ENCODE measurements around the gene ERMAP.

The ERMAP gene, protein sequence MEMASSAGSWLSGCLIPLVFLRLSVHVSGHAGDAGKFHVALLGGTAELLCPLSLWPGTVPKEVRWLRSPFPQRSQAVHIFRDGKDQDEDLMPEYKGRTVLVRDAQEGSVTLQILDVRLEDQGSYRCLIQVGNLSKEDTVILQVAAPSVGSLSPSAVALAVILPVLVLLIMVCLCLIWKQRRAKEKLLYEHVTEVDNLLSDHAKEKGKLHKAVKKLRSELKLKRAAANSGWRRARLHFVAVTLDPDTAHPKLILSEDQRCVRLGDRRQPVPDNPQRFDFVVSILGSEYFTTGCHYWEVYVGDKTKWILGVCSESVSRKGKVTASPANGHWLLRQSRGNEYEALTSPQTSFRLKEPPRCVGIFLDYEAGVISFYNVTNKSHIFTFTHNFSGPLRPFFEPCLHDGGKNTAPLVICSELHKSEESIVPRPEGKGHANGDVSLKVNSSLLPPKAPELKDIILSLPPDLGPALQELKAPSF

GRCh38 chr1:42816585-42817439, at the start of gene ERMAP, which contains the start of gene SVBP:
Gene ERMAP, plus strand, starts transcription at chr1:42817122. Its CDS starts 13,327 bp downstream, at chr1:42830449.
Gene SVBP, minus strand, starts transcription at chr1:42817397. Its CDS starts 853 bp downstream, at chr1:42816544.
- peak; percentile 74 for DNase-seq (ENCODE audit: low read depth)

DNA sequence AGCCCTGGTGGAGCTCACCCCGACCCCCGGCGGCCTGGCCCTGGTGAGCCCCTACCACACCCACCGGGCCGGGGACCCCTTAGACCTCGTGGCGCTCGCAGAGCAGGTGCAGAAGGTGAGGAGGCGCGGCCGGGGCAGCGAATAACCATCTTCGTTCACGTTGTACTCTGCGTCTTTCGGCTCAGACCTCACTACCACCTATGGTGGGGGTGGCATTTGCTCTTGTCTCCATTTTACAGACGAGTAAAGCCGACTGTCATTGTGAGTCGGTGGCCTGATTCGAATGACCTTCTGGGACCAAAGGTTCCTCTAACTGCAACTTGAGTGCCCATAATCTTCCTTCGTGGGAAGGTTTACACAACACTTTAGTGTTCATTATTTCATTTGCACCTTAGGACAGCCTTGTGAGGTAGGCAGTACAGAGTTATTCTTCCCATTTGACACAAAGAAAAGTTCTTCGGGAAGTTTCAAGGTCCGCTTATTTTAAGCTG, 49.4 kb upstream of the ERMAP start:
- DNase-seq (ENCODE audit: low read depth), result no peak

- DNase-seq (ENCODE audit: low read depth), result no peak
Measured at GRCh38 chr1:42768172-42768571, 48.8 kb upstream of the ERMAP start.

DNA sequence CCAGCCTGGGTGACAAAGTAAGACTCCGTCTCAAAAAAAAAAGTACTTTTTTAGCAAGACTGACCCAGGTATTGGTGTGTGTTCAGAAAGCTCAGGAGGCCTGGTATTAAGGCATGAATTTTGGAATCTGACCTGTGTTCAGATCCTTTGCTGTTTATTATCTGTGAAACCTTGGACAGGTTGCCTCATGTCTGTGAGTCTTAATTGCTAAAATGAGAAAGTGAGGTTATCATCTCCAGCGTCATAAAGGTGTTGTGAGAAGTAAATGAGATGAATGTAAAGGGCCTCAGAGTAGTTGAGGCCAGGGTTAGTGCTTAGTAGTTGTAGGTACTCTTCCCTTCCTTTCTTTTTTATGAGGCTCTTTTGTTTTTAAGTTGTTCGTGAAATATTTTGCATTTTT, 47.1 kb upstream of the ERMAP start:
- no peak for DNase-seq (ENCODE audit: low read depth)

- no peak for DNase-seq (ENCODE audit: low read depth)
Measured at GRCh38 chr1:42773420-42773819, 43.5 kb upstream of the ERMAP start.

- DNase-seq (ENCODE audit: low read depth), result no peak
Measured at GRCh38 chr1:42774928-42775526, 41.9 kb upstream of the ERMAP start.

- no peak for DNase-seq (ENCODE audit: low read depth)
Measured at GRCh38 chr1:42776502-42776901, 40.4 kb upstream of the ERMAP start.

- peak; percentile 24 for DNase-seq (ENCODE audit: low read depth)
Measured at GRCh38 chr1:42777852-42778251, 39.1 kb upstream of the ERMAP start.

GRCh38 chr1:42779725-42780124, 37.2 kb upstream of the ERMAP start:
- DNase-seq (ENCODE audit: low read depth), result no peak

GRCh38 chr1:42780176-42780575, 36.7 kb upstream of the ERMAP start:
- no peak for DNase-seq (ENCODE audit: low read depth)

- no peak for DNase-seq (ENCODE audit: low read depth)
Measured at GRCh38 chr1:42783092-42783491, 33.8 kb upstream of the ERMAP start.

GRCh38 chr1:42784547-42784945, 32.4 kb upstream of the ERMAP start:
- no peak for DNase-seq (ENCODE audit: low read depth)

GRCh38 chr1:42784946-42785693, 31.8 kb upstream of the ERMAP start, which contains the start of gene TMEM269:
Gene TMEM269, plus strand, starts transcription at chr1:42784991. Its CDS starts 4,903 bp downstream, at chr1:42789894.
- DNase-seq (ENCODE audit: low read depth), result no peak

GRCh38 chr1:42786097-42786496, 30.8 kb upstream of the ERMAP start:
- DNase-seq (ENCODE audit: low read depth), result no peak

DNA sequence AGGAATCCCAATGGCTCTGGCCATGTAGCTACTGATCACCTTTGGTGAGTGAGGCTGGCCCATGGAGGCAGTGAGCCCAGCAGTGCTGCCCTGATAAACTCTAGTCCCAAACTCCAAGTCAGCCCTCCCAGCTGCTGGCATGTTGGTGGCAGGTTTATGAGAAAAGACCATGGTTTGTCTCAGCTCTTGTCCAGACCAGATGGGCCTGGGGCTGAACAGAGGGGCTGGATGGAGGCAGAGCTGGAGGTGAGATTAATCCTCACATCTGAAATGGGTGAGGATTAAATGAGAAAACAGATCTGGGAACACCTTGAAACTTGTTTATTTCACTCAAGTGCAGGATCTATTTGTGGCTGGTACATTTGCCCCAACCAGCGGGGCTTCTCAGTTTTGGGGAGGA, 28.9 kb upstream of the ERMAP start:
- no peak for DNase-seq (ENCODE audit: low read depth)

DNA sequence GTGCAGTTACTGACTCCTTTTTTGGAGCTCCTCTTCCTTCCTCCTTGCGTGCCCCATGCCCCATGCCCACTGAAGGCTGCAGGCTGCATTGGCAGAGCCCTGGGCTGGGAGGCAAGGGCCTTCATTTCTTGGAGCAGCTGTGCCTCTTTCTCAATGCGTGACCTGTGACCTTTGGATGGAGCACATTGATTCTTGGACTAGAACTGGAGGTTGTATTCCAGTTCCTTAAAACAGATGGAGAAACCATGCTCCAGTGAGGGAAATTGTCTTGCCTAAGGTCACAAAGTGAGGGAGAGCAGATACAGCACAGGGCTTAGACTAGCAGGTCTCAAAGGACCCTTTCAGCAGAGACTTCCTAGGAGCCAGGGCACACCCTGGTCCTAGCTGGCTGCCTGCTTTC, 23.1 kb upstream of the ERMAP start:
- no peak for DNase-seq (ENCODE audit: low read depth)

DNA sequence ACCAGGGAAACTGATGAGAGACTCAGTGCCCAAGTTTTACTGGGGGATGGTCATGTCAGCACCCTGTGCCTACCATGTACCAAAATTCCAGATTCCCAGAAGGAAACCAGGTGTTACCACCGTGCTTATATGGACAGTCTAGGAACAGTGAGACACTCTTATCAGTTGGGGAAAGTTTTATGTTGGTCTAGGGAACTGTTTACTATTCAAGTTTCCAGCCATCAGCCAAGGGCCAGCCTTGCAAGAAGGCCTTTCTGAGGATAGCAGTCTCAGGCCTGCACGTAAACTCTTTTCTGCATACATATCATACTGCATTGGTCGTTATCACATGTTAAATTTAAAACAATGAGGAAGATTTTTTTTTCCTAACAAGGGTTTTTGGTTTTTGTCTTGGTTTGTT, 19.5 kb upstream of the ERMAP start:
- no peak for DNase-seq (ENCODE audit: low read depth)

DNA sequence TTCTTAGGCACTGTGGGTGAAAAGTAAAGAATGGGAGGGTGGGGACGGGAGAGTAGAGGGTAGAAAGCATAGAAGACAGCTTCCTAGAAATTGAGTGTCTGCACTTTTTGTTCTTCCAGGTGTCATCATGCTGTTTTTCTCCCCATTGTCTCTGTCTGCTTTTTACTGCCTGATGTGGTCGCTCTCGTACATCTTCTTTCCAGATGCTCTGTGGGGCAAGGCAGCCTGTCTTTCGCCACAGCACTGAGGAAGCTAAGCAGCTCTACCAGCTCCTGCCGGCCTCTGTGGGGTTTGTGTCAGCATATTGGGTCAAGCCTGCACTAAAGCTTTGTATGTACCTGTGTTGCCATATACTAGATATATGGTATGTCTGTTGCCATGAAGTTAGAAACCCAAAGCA, 18.9 kb upstream of the ERMAP start:
- no peak for DNase-seq (ENCODE audit: low read depth)

GRCh38 chr1:42801832-42802473, 15.0 kb upstream of the ERMAP start:
- no peak for DNase-seq (ENCODE audit: low read depth)

DNA sequence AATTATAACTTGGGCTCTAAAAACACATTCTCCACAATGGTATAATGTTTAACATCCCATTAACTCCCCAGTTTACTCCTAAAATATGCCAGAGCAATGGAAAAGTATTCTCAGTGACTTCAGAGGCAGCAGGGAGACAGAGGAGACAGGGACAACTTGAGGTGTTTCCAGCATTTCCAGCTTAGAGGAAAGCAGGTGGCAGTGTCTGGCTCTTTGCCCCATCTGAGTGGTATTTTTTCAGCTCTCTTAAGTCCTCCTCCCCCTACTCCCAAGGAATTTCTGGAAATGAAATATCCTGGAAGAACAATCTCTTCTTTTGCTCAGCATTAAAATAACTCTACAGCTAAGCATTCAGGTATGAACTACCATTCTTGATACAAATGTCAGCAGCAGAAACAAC, 10.8 kb upstream of the ERMAP start:
- DNase-seq (ENCODE audit: low read depth), result no peak

- DNase-seq (ENCODE audit: low read depth), result no peak
Measured at GRCh38 chr1:42806593-42806992, 10.3 kb upstream of the ERMAP start.

All from fibroblast of the conjunctiva (primary cell).